ENCODE data around the gene TNFSF11.

TNFSF11 gene

GRCh38 chr13:42538996-42539395 is 35.0 kb upstream of the TNFSF11 start:
- no peaks in the 10 kb centered on the region for H3K36me3 ChIP-seq (ENCODE audit: insufficient read depth, low read length)
- H3K9me3 ChIP-seq (ENCODE audit: low read depth, low read length) = no peaks in the 10 kb centered on the region
- no peak for DNase-seq (ENCODE audit: low read depth, low spot score)
- H3K4me3 ChIP-seq = no peak overlapping the region
- H3K27ac ChIP-seq = no peak overlapping the region
- TF ChIP-seq EZH2 (IDR thresholded peaks at IDR 0.05) = no peak
- TF ChIP-seq POLR2AphosphoS5 (IDR thresholded peaks at IDR 0.05; ENCODE audit: borderline replicate concordance, low read depth, low read length) = no peak
- no peak for TF ChIP-seq FOXP2 (optimal IDR thresholded peaks at IDR 0.05; ENCODE audit: control extremely low read depth, extremely low read length, insufficient read depth)
- no peak overlapping the region for H3K9ac ChIP-seq (ENCODE audit: insufficient read length)

GRCh38 chr13:42539670-42540069 is 34.3 kb upstream of the TNFSF11 start:
- no peak for DNase-seq (ENCODE audit: low read depth, low spot score)
- Histone ChIP-seq H3K36me3 (ENCODE audit: insufficient read depth, low read length) (no peaks in the 10 kb centered on the region), H3K27ac (no peak overlapping the region), H3K9me3 (ENCODE audit: low read depth, low read length) (no peaks in the 10 kb centered on the region), H3K9ac (ENCODE audit: insufficient read length) (no peak overlapping the region), H3K4me3 (no peak overlapping the region)
- TF ChIP-seq FOXP2 (optimal IDR thresholded peaks at IDR 0.05; ENCODE audit: control extremely low read depth, extremely low read length, insufficient read depth) (no peak), EZH2 (IDR thresholded peaks at IDR 0.05) (no peak), POLR2AphosphoS5 (IDR thresholded peaks at IDR 0.05; ENCODE audit: borderline replicate concordance, low read depth, low read length) (no peak)

- Histone ChIP-seq H3K36me3 (ENCODE audit: insufficient read depth, low read length) (no peaks in the 10 kb centered on the region), H3K9me3 (ENCODE audit: low read depth, low read length) (no peaks in the 10 kb centered on the region), H3K27ac (no peak overlapping the region), H3K9ac (ENCODE audit: insufficient read length) (no peak overlapping the region), H3K4me3 (no peak overlapping the region)
- DNase-seq (ENCODE audit: low read depth, low spot score) = no peak
- TF ChIP-seq EZH2 (IDR thresholded peaks at IDR 0.05) = no peak
- no peak for TF ChIP-seq POLR2AphosphoS5 (IDR thresholded peaks at IDR 0.05; ENCODE audit: borderline replicate concordance, low read depth, low read length)
- TF ChIP-seq FOXP2 (optimal IDR thresholded peaks at IDR 0.05; ENCODE audit: control extremely low read depth, extremely low read length, insufficient read depth) = no peak
Measured at GRCh38 chr13:42543215-42543797, 30.6 kb upstream of the TNFSF11 start.

- Histone ChIP-seq H3K9ac (ENCODE audit: insufficient read length) (no peak overlapping the region), H3K36me3 (ENCODE audit: insufficient read depth, low read length) (no peaks in the 10 kb centered on the region), H3K4me3 (no peak overlapping the region), H3K27ac (no peak overlapping the region), H3K9me3 (ENCODE audit: low read depth, low read length) (no peaks in the 10 kb centered on the region)
- no peak for DNase-seq (ENCODE audit: low read depth, low spot score)
- TF ChIP-seq POLR2AphosphoS5 (IDR thresholded peaks at IDR 0.05; ENCODE audit: borderline replicate concordance, low read depth, low read length) (no peak), FOXP2 (optimal IDR thresholded peaks at IDR 0.05; ENCODE audit: control extremely low read depth, extremely low read length, insufficient read depth) (no peak), EZH2 (IDR thresholded peaks at IDR 0.05) (no peak)
Measured at GRCh38 chr13:42544246-42544926, 29.6 kb upstream of the TNFSF11 start.

- DNase-seq (ENCODE audit: low read depth, low spot score) = no peak
- no peak for TF ChIP-seq POLR2AphosphoS5 (IDR thresholded peaks at IDR 0.05; ENCODE audit: borderline replicate concordance, low read depth, low read length)
- TF ChIP-seq FOXP2 (optimal IDR thresholded peaks at IDR 0.05; ENCODE audit: control extremely low read depth, extremely low read length, insufficient read depth) = no peak
- no peak for TF ChIP-seq EZH2 (IDR thresholded peaks at IDR 0.05)
- no peak overlapping the region for H3K9ac ChIP-seq (ENCODE audit: insufficient read length)
- no peak overlapping the region for H3K27ac ChIP-seq
- H3K36me3 ChIP-seq (ENCODE audit: insufficient read depth, low read length) = no peaks in the 10 kb centered on the region
- H3K9me3 ChIP-seq (ENCODE audit: low read depth, low read length) = no peaks in the 10 kb centered on the region
- H3K4me3 ChIP-seq = no peak overlapping the region
Measured at GRCh38 chr13:42545842-42546241, 28.1 kb upstream of the TNFSF11 start.

GRCh38 chr13:42547612-42548011 is 26.3 kb upstream of the TNFSF11 start:
- no peak overlapping the region for H3K9ac ChIP-seq (ENCODE audit: insufficient read length)
- H3K27ac ChIP-seq = no peak overlapping the region
- no peaks in the 10 kb centered on the region for H3K9me3 ChIP-seq (ENCODE audit: low read depth, low read length)
- DNase-seq (ENCODE audit: low read depth, low spot score) = no peak
- TF ChIP-seq FOXP2 (optimal IDR thresholded peaks at IDR 0.05; ENCODE audit: control extremely low read depth, extremely low read length, insufficient read depth) (no peak), POLR2AphosphoS5 (IDR thresholded peaks at IDR 0.05; ENCODE audit: borderline replicate concordance, low read depth, low read length) (no peak), EZH2 (IDR thresholded peaks at IDR 0.05) (no peak)
- H3K36me3 ChIP-seq (ENCODE audit: insufficient read depth, low read length) = no peaks in the 10 kb centered on the region
- H3K4me3 ChIP-seq = no peak overlapping the region

GRCh38 chr13:42548731-42549551 is 25.0 kb upstream of the TNFSF11 start:
- Histone ChIP-seq H3K4me3 (no peak overlapping the region), H3K9me3 (ENCODE audit: low read depth, low read length) (no peaks in the 10 kb centered on the region), H3K36me3 (ENCODE audit: insufficient read depth, low read length) (no peaks in the 10 kb centered on the region), H3K9ac (ENCODE audit: insufficient read length) (no peak overlapping the region), H3K27ac (no peak overlapping the region)
- TF ChIP-seq EZH2 (IDR thresholded peaks at IDR 0.05) = no peak
- no peak for TF ChIP-seq POLR2AphosphoS5 (IDR thresholded peaks at IDR 0.05; ENCODE audit: borderline replicate concordance, low read depth, low read length)
- no peak for TF ChIP-seq FOXP2 (optimal IDR thresholded peaks at IDR 0.05; ENCODE audit: control extremely low read depth, extremely low read length, insufficient read depth)
- no peak for DNase-seq (ENCODE audit: low read depth, low spot score)

- Histone ChIP-seq H3K27ac (no peak overlapping the region), H3K9me3 (ENCODE audit: low read depth, low read length) (no peaks in the 10 kb centered on the region), H3K9ac (ENCODE audit: insufficient read length) (no peak overlapping the region), H3K36me3 (ENCODE audit: insufficient read depth, low read length) (no peaks in the 10 kb centered on the region), H3K4me3 (no peak overlapping the region)
- TF ChIP-seq POLR2AphosphoS5 (IDR thresholded peaks at IDR 0.05; ENCODE audit: borderline replicate concordance, low read depth, low read length) (no peak), EZH2 (IDR thresholded peaks at IDR 0.05) (no peak)
- no peak for DNase-seq (ENCODE audit: low read depth, low spot score)
Measured at GRCh38 chr13:42549552-42549936, 24.4 kb upstream of the TNFSF11 start.
